ENCODE data around the gene PARD3B.

Gene PARD3B

GRCh38 chr2:204730603-204731002, 185.3 kb downstream of the PARD3B start:
- H3K9me3 ChIP-seq = no peaks in the 10 kb centered on the region

GRCh38 chr2:204732019-204732418, 186.7 kb downstream of the PARD3B start:
- Histone ChIP-seq H3K4me3 (ENCODE audit: low read depth in 1 of 2, low read length in 1 of 2) (no peak overlapping the region), H3K27me3 (no peaks in the 10 kb centered on the region), H3K27ac (no peak overlapping the region), H3K4me1 (ENCODE audit: control insufficient read depth in 1 of 2, insufficient read depth in 1 of 2, low read depth in 1 of 2, low read length in 1 of 2) (no peaks in the 10 kb centered on the region), H3K36me3 (no peaks in the 10 kb centered on the region), H3K9me3 (no peaks in the 10 kb centered on the region)
- TF ChIP-seq CTCF (IDR thresholded peaks at IDR 0.05) = no peak

More at GRCh38 chr2:204730603-204731002, 185.3 kb downstream of the PARD3B start:
- no peak for TF ChIP-seq CTCF (IDR thresholded peaks at IDR 0.05)
- H3K36me3 ChIP-seq = no peaks in the 10 kb centered on the region
- H3K4me3 ChIP-seq (ENCODE audit: low read depth in 1 of 2, low read length in 1 of 2) = no peak overlapping the region
- H3K27me3 ChIP-seq = no peaks in the 10 kb centered on the region
- H3K4me1 ChIP-seq (ENCODE audit: control insufficient read depth in 1 of 2, insufficient read depth in 1 of 2, low read depth in 1 of 2, low read length in 1 of 2) = no peaks in the 10 kb centered on the region
- H3K27ac ChIP-seq = no peak overlapping the region

- no peaks in the 10 kb centered on the region for H3K27me3 ChIP-seq
Measured at GRCh38 chr2:204737296-204737695, 192.0 kb downstream of the PARD3B start.

GRCh38 chr2:204738721-204739120, 193.4 kb downstream of the PARD3B start:
- Histone ChIP-seq H3K4me3 (ENCODE audit: low read depth in 1 of 2, low read length in 1 of 2) (no peak overlapping the region), H3K27me3 (no peaks in the 10 kb centered on the region), H3K36me3 (no peaks in the 10 kb centered on the region), H3K27ac (no peak overlapping the region), H3K4me1 (ENCODE audit: control insufficient read depth in 1 of 2, insufficient read depth in 1 of 2, low read depth in 1 of 2, low read length in 1 of 2) (no peaks in the 10 kb centered on the region), H3K9me3 (no peaks in the 10 kb centered on the region)
- no peak for TF ChIP-seq CTCF (IDR thresholded peaks at IDR 0.05)

More at GRCh38 chr2:204737296-204737695, 192.0 kb downstream of the PARD3B start:
- Histone ChIP-seq H3K9me3 (no peaks in the 10 kb centered on the region), H3K27ac (no peak overlapping the region), H3K4me3 (ENCODE audit: low read depth in 1 of 2, low read length in 1 of 2) (no peak overlapping the region), H3K4me1 (ENCODE audit: control insufficient read depth in 1 of 2, insufficient read depth in 1 of 2, low read depth in 1 of 2, low read length in 1 of 2) (no peaks in the 10 kb centered on the region), H3K36me3 (no peaks in the 10 kb centered on the region)
- no peak for TF ChIP-seq CTCF (IDR thresholded peaks at IDR 0.05)

GRCh38 chr2:204743393-204743960, 198.2 kb downstream of the PARD3B start:
- no peaks in the 10 kb centered on the region for H3K27me3 ChIP-seq
- no peak overlapping the region for H3K4me3 ChIP-seq (ENCODE audit: low read depth in 1 of 2, low read length in 1 of 2)
- H3K36me3 ChIP-seq = no peaks in the 10 kb centered on the region
- no peaks in the 10 kb centered on the region for H3K9me3 ChIP-seq
- H3K27ac ChIP-seq = no peak overlapping the region
- H3K4me1 ChIP-seq (ENCODE audit: control insufficient read depth in 1 of 2, insufficient read depth in 1 of 2, low read depth in 1 of 2, low read length in 1 of 2) = no peaks in the 10 kb centered on the region
- no peak for TF ChIP-seq CTCF (IDR thresholded peaks at IDR 0.05)
